ENCODE data around the gene PCDHGA10. TPM values are rescaled to one million over a fixed set of nuclear protein-coding genes. Genes with fewer than 3 reads are reported as not detected.
A peak's percentile ranks its signal among the peaks of the same experiment; 100 is the strongest.
"Not testable (repeated sequence)": the region's sequence is repeated elsewhere in the genome, so short reads cannot be mapped to it uniquely, and the experiment has no call there.

The PCDHGA10 gene
- total RNA-seq, 1 donor from 2014 or later, result 2.2 TPM

DNA sequence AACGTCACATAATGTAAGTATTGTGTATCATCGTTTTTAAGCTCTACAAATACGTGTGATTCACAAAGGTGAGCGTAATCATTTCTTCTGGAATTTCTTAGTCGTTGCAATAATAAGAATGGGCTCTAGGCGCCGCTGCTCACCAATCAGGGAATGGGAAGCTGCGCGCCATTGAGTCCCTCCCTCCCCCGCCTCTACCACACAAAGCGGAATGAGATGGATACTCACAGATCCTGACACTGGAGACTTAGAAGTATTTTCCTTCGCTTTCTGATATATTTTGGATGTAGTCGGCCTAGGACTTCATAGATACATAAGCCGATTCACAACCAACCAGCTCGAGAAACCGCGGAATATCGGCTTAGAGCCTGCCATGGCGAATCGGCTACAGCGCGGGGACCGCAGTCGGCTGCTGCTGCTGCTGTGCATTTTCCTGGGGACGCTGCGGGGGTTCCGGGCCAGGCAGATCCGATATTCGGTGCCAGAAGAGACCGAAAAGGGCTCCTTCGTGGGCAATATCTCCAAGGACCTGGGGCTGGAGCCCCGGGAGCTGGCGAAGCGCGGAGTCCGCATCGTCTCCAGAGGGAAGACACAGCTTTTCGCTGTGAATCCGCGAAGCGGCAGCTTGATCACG, 8.2 kb downstream of the PCDHGA10 start, which contains the start of gene PCDHGA11:
Gene PCDHGA11, plus strand, starts transcription at position 197 of the 634 bp plus-strand sequence. Its CDS starts 177 bp downstream, at position 374.
- peak; percentile 59 for ATAC-seq
- no peak for DNase-seq (ENCODE audit: low spot score)

GRCh38 chr5:141421489-141421855, 8.7 kb downstream of the PCDHGA10 start:
- no peak for DNase-seq (ENCODE audit: low spot score)
- ATAC-seq, result no peak

- ATAC-seq, result no peak
- DNase-seq (ENCODE audit: low spot score), result no peak
Observed at GRCh38 chr5:141422742-141423291, 10.0 kb downstream of the PCDHGA10 start.

GRCh38 chr5:141427783-141428426, 15.1 kb downstream of the PCDHGA10 start:
- DNase-seq (ENCODE audit: low spot score), result no peak
- ATAC-seq, result no peak

GRCh38 chr5:141430332-141431113, 17.7 kb downstream of the PCDHGA10 start, which contains the start of gene PCDHGA12:
Gene PCDHGA12, plus strand, starts transcription at chr5:141430507. Its CDS starts 253 bp downstream, at chr5:141430760.
- ATAC-seq (peak; percentile 68), DNase-seq (ENCODE audit: low spot score) (no peak)

GRCh38 chr5:141431286-141431685, 18.5 kb downstream of the PCDHGA10 start:
- ATAC-seq, result no peak
- no peak for DNase-seq (ENCODE audit: low spot score)

GRCh38 chr5:141432308-141432707, 19.5 kb downstream of the PCDHGA10 start:
- ATAC-seq; DNase-seq (ENCODE audit: low spot score): not testable (repeated sequence)

DNA sequence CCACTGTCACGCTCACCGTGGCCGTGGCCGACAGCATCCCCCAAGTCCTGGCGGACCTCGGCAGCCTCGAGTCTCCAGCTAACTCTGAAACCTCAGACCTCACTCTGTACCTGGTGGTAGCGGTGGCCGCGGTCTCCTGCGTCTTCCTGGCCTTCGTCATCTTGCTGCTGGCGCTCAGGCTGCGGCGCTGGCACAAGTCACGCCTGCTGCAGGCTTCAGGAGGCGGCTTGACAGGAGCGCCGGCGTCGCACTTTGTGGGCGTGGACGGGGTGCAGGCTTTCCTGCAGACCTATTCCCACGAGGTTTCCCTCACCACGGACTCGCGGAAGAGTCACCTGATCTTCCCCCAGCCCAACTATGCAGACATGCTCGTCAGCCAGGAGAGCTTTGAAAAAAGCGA, 19.9 kb downstream of the PCDHGA10 start:
- not testable (repeated sequence) for DNase-seq (ENCODE audit: low spot score)

GRCh38 chr5:141434006-141434405, 21.2 kb downstream of the PCDHGA10 start:
- ATAC-seq, result no peak
- no peak for DNase-seq (ENCODE audit: low spot score)

More for the DNA sequence above, 19.9 kb downstream of the PCDHGA10 start:
- not testable (repeated sequence) for ATAC-seq

DNA sequence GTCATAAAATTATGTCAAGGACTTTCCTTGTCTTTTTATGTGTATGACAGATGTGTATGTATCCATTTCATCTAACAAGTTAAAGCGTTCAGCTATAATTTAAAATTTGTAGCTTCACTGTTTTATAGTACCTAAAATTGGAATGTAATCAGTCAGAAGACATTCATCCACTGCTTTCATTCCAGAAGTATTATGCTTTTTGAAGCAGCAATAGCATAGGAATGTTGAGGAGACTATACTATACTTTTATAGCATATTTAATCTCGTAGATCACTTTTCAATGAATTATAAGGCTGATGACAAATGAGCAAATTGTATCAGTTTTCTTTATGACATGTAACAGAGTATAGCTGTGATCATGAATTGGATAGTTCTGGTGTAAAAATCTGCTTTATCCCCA, 24.4 kb downstream of the PCDHGA10 start:
- DNase-seq (ENCODE audit: low spot score), result no peak
- ATAC-seq, result no peak

GRCh38 chr5:141439411-141440141, 26.8 kb downstream of the PCDHGA10 start:
- no peak for ATAC-seq

GRCh38 chr5:141440341-141440740, 27.6 kb downstream of the PCDHGA10 start:
- no peak for ATAC-seq
- no peak for DNase-seq (ENCODE audit: low spot score)

More at GRCh38 chr5:141439411-141440141, 26.8 kb downstream of the PCDHGA10 start:
- DNase-seq (ENCODE audit: low spot score), result no peak

GRCh38 chr5:141441571-141442170, 28.9 kb downstream of the PCDHGA10 start:
- ATAC-seq, result no peak
- no peak for DNase-seq (ENCODE audit: low spot score)

GRCh38 chr5:141465351-141465750, 52.6 kb downstream of the PCDHGA10 start:
- no peak for DNase-seq (ENCODE audit: low spot score)
- no peak for ATAC-seq

Other genes with a start within 250 kb of the PCDHGA10 start
- gene PCDHB7, start 240.3 kb upstream of the PCDHGA10 start, total RNA-seq, result 0.25 TPM
- not detected for gene PCDHB8, start 235.2 kb upstream of the PCDHGA10 start, total RNA-seq
- gene PCDHB16, start 230.6 kb upstream of the PCDHGA10 start, total RNA-seq, result 0.58 TPM
- gene PCDHB9, start 225.8 kb upstream of the PCDHGA10 start, total RNA-seq, result 0.05 TPM
- gene PCDHB10, start 220.6 kb upstream of the PCDHGA10 start, total RNA-seq, result 0.28 TPM
- gene PCDHB11, start 213.4 kb upstream of the PCDHGA10 start, total RNA-seq, result 0.20 TPM
- gene PCDHB12, start 204.3 kb upstream of the PCDHGA10 start, total RNA-seq, result 0.28 TPM
- 0.65 TPM for gene PCDHB13, start 199.1 kb upstream of the PCDHGA10 start, total RNA-seq
- gene PCDHB14, start 189.6 kb upstream of the PCDHGA10 start, total RNA-seq, result 0.75 TPM
- 0.38 TPM for gene PCDHB15, start 167.6 kb upstream of the PCDHGA10 start, total RNA-seq
- 0.25 TPM for gene SLC25A2, start 108.9 kb upstream of the PCDHGA10 start, total RNA-seq
- gene TAF7, start 92.2 kb upstream of the PCDHGA10 start, total RNA-seq, result 20.6 TPM
- 0.10 TPM for gene PCDHGA1, start 82.5 kb upstream of the PCDHGA10 start, total RNA-seq
- 1.1 TPM for gene PCDHGA2, start 74.2 kb upstream of the PCDHGA10 start, total RNA-seq
- 0.60 TPM for gene PCDHGA3, start 69.2 kb upstream of the PCDHGA10 start, total RNA-seq
- gene PCDHGB1, start 62.9 kb upstream of the PCDHGA10 start, total RNA-seq, result 0.63 TPM
- gene PCDHGA4, start 58.0 kb upstream of the PCDHGA10 start, total RNA-seq, result 0.53 TPM
- 0.81 TPM for gene PCDHGB2, start 53.0 kb upstream of the PCDHGA10 start, total RNA-seq
- 0.35 TPM for gene PCDHGA5, start 48.8 kb upstream of the PCDHGA10 start, total RNA-seq
- gene PCDHGB3, start 42.7 kb upstream of the PCDHGA10 start, total RNA-seq, result 0.83 TPM
- 0.68 TPM for gene PCDHGA6, start 39.1 kb upstream of the PCDHGA10 start, total RNA-seq
- 0.33 TPM for gene PCDHGA7, start 30.2 kb upstream of the PCDHGA10 start, total RNA-seq
- gene PCDHGB4, start 25.3 kb upstream of the PCDHGA10 start, total RNA-seq, result 2.2 TPM
- 0.35 TPM for gene PCDHGA8, start 20.4 kb upstream of the PCDHGA10 start, total RNA-seq
- gene PCDHGB5, start 15.0 kb upstream of the PCDHGA10 start, total RNA-seq, result 4.2 TPM
- 0.65 TPM for gene PCDHGA9, start 10.2 kb upstream of the PCDHGA10 start, total RNA-seq
- gene PCDHGB6, start 5.0 kb upstream of the PCDHGA10 start, total RNA-seq, result 2.3 TPM
- gene PCDHGB7, start 4.7 kb downstream of the PCDHGA10 start, total RNA-seq, result 2.0 TPM
- 0.68 TPM for gene PCDHGA11, start 8.1 kb downstream of the PCDHGA10 start, total RNA-seq
- 1.0 TPM for gene PCDHGA12, start 17.5 kb downstream of the PCDHGA10 start, total RNA-seq
- 8.5 TPM for gene PCDHGC3, start 63.0 kb downstream of the PCDHGA10 start, total RNA-seq
- gene PCDHGC4, start 72.0 kb downstream of the PCDHGA10 start, total RNA-seq, result 0.65 TPM
- gene PCDHGC5, start 76.1 kb downstream of the PCDHGA10 start, total RNA-seq, result 0.40 TPM
- 120 TPM for gene DIAPH1, start 206.0 kb downstream of the PCDHGA10 start, total RNA-seq
- 28.7 TPM for gene HDAC3, start 223.9 kb downstream of the PCDHGA10 start, total RNA-seq
- gene RELL2, start 224.0 kb downstream of the PCDHGA10 start, total RNA-seq, result 0.96 TPM
- gene FCHSD1, start 238.4 kb downstream of the PCDHGA10 start, total RNA-seq, result 1.7 TPM

All from left lobe of liver (tissue), 2 donors.